Fibroblast of villous mesenchyme (primary cell): ENCODE data around the gene INF2. TPM values are rescaled to one million over a fixed set of nuclear protein-coding genes. Genes with fewer than 3 reads are reported as not detected.

ENCODE experiments used
- DNase-seq: peaks from one replicate; pipeline ENCODE4 v3.0.0-alpha.2; 2010; ENCODE audit warnings: low read depth
- H3K4me3 ChIP-seq: 2 replicates; pipeline ENCODE4 v1.5.1; 2011; ENCODE audit warnings: low read depth, mild to moderate bottlenecking, low read length
- total RNA-seq: library from RNA; depleted of rRNA; stranded (reverse); fragments of >200 nt; gene quantifications from 2 replicates; pipeline ENCODE4 v1.2.3, GENCODE V29; 2012
- TF ChIP-seq, protein P1 (sequence below): IDR thresholded peaks from 2 replicates; pipeline ENCODE4 v1.5.1; 2012; ENCODE audit warnings: low read depth, mild to moderate bottlenecking, low read length; ENCODE audit not compliant: insufficient read depth

Gene INF2
- total RNA-seq, 1 donor: 68.7 TPM

DNA sequence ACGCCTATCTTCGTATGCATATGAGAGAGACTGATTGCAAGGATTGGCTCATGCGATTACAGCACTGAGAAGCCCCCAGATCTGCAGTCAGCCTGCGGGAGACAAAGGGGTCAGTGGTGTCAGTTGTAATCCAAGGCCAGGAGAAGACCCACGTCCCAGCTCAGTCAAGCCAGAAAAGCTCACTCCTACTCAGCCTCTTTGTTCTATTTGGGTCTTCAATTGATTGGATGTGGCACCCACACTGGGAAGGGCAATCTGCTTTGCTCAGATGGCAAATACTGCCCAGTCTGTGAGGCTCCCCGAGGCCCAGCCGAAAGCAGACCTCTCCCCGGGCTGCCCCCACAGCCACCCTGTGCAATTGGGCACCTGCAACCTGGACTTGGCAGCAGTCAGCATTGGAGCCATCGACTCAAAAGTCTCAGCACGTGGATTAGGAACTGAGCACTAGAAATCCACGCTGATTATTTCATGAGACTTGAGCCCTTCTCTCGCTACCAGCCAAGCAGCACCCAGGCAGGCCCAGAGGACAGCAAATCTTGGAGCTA is 45.3 kb upstream of the INF2 start:
- no peak for DNase-seq
- TF ChIP-seq, protein P1, sequence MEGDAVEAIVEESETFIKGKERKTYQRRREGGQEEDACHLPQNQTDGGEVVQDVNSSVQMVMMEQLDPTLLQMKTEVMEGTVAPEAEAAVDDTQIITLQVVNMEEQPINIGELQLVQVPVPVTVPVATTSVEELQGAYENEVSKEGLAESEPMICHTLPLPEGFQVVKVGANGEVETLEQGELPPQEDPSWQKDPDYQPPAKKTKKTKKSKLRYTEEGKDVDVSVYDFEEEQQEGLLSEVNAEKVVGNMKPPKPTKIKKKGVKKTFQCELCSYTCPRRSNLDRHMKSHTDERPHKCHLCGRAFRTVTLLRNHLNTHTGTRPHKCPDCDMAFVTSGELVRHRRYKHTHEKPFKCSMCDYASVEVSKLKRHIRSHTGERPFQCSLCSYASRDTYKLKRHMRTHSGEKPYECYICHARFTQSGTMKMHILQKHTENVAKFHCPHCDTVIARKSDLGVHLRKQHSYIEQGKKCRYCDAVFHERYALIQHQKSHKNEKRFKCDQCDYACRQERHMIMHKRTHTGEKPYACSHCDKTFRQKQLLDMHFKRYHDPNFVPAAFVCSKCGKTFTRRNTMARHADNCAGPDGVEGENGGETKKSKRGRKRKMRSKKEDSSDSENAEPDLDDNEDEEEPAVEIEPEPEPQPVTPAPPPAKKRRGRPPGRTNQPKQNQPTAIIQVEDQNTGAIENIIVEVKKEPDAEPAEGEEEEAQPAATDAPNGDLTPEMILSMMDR: no peak
- H3K4me3 ChIP-seq: no peak overlapping the region

DNA sequence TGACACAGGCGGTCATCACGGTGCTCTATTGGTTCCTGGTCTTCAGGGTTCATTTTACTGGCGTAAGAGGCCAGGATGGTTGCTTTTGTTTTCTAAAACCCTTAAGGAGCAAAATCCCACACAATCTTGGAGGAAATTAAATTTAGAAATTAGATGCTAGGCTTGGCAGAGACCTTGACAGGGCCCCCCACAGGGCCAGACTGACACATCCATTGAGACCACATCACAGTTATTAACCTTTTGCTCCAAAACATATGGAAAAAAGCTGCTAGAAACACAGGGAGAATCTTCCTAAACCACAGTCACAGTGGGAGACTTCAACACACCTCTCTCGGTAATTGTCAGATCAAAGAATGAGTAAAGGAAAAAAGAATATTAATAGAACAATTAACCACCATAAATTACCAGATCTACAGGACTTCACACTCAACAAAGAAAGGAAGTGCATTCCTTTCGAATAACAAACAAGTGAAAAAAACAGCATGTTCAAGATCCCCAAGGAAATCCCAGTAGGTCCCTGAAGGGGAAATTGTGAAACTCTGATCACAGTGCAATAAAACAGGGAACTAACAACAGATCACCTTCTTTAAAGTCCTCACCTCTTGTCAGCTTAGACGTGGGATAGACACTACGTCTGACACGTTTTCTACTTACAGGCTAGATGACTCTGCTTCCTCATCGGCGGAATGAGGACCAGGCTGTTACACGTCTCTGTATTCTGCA is 44.6 kb upstream of the INF2 start:
- H3K4me3 ChIP-seq: no peak overlapping the region
- peak; percentile 18 for DNase-seq
- TF ChIP-seq, protein P1: no peak

DNA sequence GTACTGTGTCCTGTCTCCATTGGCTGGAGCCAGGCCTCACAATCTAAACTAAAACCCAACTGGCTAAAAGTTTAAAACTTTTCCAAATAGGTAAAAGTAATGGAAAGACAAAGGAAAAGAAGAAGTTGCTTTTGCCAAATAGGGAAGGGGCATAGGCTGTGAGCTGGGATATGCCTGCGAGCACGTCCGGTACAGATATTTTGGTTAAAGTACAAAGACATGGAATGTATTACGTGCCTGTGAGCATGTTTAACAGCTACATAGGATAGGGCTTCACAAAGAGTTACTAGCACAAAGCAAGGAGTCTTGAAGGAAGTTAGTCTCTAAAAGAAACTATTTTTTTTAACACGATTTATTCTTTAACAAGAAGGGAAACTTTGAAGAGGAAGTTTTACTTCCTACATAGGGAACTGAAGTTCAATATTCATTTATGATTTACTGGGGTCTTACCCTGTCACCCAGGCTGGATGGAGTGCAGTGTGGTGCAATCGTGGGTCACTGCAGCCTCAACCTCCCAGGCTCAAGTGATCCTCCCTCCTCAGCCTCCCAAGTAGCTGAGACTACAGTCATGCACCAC is 41.9 kb upstream of the INF2 start:
- DNase-seq: no peak
- TF ChIP-seq, protein P1: no peak
- H3K4me3 ChIP-seq: no peak overlapping the region

DNA sequence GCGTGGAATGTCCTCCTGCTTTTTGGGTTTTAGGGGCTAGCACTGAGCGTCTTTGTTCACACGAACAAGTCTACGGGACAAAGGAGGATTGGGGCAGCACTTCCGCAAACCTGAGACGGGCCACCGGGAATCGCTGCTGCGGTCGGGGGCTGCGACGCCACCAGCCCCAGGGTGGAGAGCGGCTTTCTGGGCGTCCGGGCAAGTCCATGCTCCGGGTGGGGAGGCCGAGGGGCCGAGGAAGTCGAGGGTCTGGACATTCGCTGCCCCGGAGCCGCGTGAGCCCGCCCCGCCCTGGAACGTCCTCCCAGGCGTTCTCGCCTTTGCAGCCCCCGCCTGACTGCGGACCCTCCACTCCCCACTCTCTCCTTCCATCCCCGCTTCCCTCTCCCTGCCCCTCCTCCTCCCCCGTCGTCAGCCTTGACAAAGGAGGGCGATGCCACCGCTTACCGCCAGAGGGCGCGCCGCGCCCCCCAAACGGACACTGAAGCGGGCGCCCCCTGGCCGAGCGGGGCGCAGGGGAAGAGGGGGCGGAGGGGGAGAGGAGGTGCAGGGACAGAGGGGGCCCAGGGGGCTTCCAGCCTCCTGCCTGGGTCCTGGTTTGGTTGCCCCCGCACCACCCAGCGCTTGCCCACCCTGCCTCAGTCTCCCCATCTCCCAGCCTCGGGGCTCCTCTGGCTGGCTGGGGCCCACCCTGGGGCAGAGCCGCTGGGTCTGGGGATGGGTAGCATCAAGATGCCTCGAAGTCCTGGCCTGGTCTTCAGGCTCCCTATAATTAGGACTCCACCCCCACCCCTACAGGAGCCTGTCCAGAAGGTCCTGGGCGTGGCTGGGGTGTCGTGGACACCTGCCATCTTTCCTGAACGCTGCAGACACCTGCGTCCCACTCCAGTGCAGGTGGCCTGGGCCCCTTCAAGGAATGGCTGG is 39.1 kb upstream of the INF2 start:
- H3K4me3 ChIP-seq: peak overlapping the region; percentile 63
- peak; percentile 41 for DNase-seq
- TF ChIP-seq, protein P1: peak; percentile 97

DNA sequence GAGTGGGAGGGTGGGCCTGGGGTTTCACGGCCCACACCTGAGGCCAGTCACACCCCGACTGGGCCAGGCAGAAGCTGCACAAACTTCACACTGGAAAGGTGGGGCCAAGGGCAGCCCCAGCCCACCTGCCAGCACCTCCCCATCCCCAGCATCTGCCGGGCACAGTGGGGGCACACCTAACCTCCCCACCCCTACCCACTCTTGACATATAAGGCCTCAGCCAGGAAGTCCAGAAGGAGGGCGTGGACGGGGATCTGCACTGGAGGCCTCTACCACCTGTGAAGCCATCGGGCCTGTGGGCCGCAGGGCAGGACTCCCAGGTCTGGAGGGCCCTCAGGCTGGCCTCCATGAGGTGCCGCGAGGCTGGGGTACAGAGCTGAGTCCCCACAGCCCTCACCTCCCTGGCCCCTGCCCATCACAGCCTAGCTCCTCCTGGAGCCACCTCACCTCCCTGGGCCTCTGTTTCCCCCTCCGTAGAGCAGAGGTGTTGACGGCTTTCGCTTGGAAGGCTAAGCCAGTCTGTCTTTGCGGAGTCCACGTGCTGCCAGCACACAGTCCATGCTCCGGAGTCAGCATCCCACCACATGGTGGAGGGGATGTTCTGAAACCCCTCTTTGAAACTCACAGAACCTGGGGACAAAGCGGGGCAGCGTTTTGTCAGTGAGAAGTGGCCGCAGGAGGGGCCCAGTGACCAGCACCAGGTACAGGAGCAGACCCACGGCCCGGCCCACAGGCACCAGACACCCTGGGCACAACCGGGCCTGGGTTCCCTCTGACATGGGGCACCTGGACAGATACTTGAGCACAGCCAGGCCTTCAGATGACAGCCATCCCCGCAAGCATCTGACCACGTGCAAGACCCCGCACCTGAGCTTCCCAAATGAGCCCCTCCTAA is 38.2 kb upstream of the INF2 start:
- DNase-seq: no peak

More for the DNA sequence above, 38.2 kb upstream of the INF2 start:
- no peak overlapping the region for H3K4me3 ChIP-seq
- TF ChIP-seq, protein P1: no peak
